Measurements from ENCODE around the gene STAM. TPM values are rescaled to one million over a fixed set of nuclear protein-coding genes. Genes with fewer than 3 reads are reported as not detected.

STAM gene
- total RNA-seq, 1 donor from 2014 or later: 43.4 TPM

- no peak overlapping the region for H3K4me3 Mint-ChIP-seq (ENCODE audit: unreplicated experiment)
Measured at GRCh38 chr10:17749890-17750289, 105.9 kb downstream of the STAM start.

GRCh38 chr10:17751781-17752445 lies 108.0 kb downstream of the STAM start, which contains the start of gene TMEM236:
TSS of gene TMEM236 (plus strand) at chr10:17752201. CDS start at chr10:17752296, 95 bp downstream.
- FAIRE-seq: no peak
- TF ChIP-seq CTCF (IDR thresholded peaks at IDR 0.05; ENCODE audit: insufficient read depth, low read depth, low read length): no peak
- no peak for TF ChIP-seq EZH2 (IDR thresholded peaks at IDR 0.05; ENCODE audit: insufficient read depth, low read length)
- H3K27me3 Mint-ChIP-seq (ENCODE audit: low read depth, unreplicated experiment): no peaks in the 10 kb centered on the region

More at GRCh38 chr10:17749890-17750289, 105.9 kb downstream of the STAM start:
- H3K79me2 ChIP-seq (ENCODE audit: insufficient read depth, low read length): no peaks in the 10 kb centered on the region
- no peak overlapping the region for H3K4me2 ChIP-seq (ENCODE audit: low read length)
- TF ChIP-seq CTCF (IDR thresholded peaks at IDR 0.05; ENCODE audit: insufficient read depth, low read depth, low read length): no peak
- TF ChIP-seq EZH2 (IDR thresholded peaks at IDR 0.05; ENCODE audit: insufficient read depth, low read length): no peak
- H3K36me3 Mint-ChIP-seq (ENCODE audit: low read depth, unreplicated experiment): no peaks in the 10 kb centered on the region
- no peaks in the 10 kb centered on the region for H3K9me3 ChIP-seq (ENCODE audit: insufficient read depth, low read depth, low read length)
- no peak overlapping the region for H3K27ac ChIP-seq (ENCODE audit: low read depth, low read length)
- no peak for FAIRE-seq
- no peak overlapping the region for H3K4me3 ChIP-seq (ENCODE audit: insufficient read depth, low read depth, low read length)
- no peaks in the 10 kb centered on the region for H3K27me3 Mint-ChIP-seq (ENCODE audit: low read depth, unreplicated experiment)
- H3K4me1 ChIP-seq (ENCODE audit: insufficient read depth, low read length): no peaks in the 10 kb centered on the region
- no peaks in the 10 kb centered on the region for H4K20me1 ChIP-seq (ENCODE audit: insufficient read depth, low read length)
- peaks cover 2% of the 10 kb centered on the region for H3K4me1 Mint-ChIP-seq (ENCODE audit: low read depth, unreplicated experiment)
- H3K9ac ChIP-seq (ENCODE audit: low read length): no peak overlapping the region
- no peaks in the 10 kb centered on the region for H3K9me3 Mint-ChIP-seq (ENCODE audit: unreplicated experiment)
- H3K27ac Mint-ChIP-seq (ENCODE audit: unreplicated experiment): no peak overlapping the region
- no peak overlapping the region for H2AFZ ChIP-seq (ENCODE audit: low read depth, low read length)
- no peaks in the 10 kb centered on the region for H3K36me3 ChIP-seq (ENCODE audit: insufficient read depth, low read length)
- H3K27me3 ChIP-seq (ENCODE audit: insufficient read depth, low read length): no peaks in the 10 kb centered on the region
- DNase-seq (ENCODE audit: low read depth): no peak

GRCh38 chr10:17756557-17757217 lies 112.7 kb downstream of the STAM start:
- no peaks in the 10 kb centered on the region for H3K27me3 ChIP-seq (ENCODE audit: insufficient read depth, low read length)
- no peak for DNase-seq (ENCODE audit: low read depth)
- no peaks in the 10 kb centered on the region for H3K79me2 ChIP-seq (ENCODE audit: insufficient read depth, low read length)
- no peaks in the 10 kb centered on the region for H3K36me3 ChIP-seq (ENCODE audit: insufficient read depth, low read length)
- H3K27ac Mint-ChIP-seq (ENCODE audit: unreplicated experiment): no peak overlapping the region
- no peaks in the 10 kb centered on the region for H3K27me3 Mint-ChIP-seq (ENCODE audit: low read depth, unreplicated experiment)
- TF ChIP-seq EZH2 (IDR thresholded peaks at IDR 0.05; ENCODE audit: insufficient read depth, low read length) (no peak), CTCF (IDR thresholded peaks at IDR 0.05; ENCODE audit: insufficient read depth, low read depth, low read length) (no peak)
- peak; percentile 23 for FAIRE-seq
- H3K27ac ChIP-seq (ENCODE audit: low read depth, low read length): no peak overlapping the region
- H3K4me1 Mint-ChIP-seq (ENCODE audit: low read depth, unreplicated experiment): no peaks in the 10 kb centered on the region
- H3K9me3 Mint-ChIP-seq (ENCODE audit: unreplicated experiment): peaks cover 3% of the 10 kb centered on the region
- no peak overlapping the region for H3K4me2 ChIP-seq (ENCODE audit: low read length)
- no peaks in the 10 kb centered on the region for H3K4me1 ChIP-seq (ENCODE audit: insufficient read depth, low read length)
- H4K20me1 ChIP-seq (ENCODE audit: insufficient read depth, low read length): no peaks in the 10 kb centered on the region
- H3K36me3 Mint-ChIP-seq (ENCODE audit: low read depth, unreplicated experiment): peaks cover 1% of the 10 kb centered on the region
- H3K4me3 Mint-ChIP-seq (ENCODE audit: unreplicated experiment): no peak overlapping the region
- no peak overlapping the region for H3K4me3 ChIP-seq (ENCODE audit: insufficient read depth, low read depth, low read length)
- no peak overlapping the region for H3K9ac ChIP-seq (ENCODE audit: low read length)
- H3K9me3 ChIP-seq (ENCODE audit: insufficient read depth, low read depth, low read length): no peaks in the 10 kb centered on the region
- H2AFZ ChIP-seq (ENCODE audit: low read depth, low read length): no peak overlapping the region

More at GRCh38 chr10:17751781-17752445, 108.0 kb downstream of the STAM start, which contains the start of gene TMEM236:
- H4K20me1 ChIP-seq (ENCODE audit: insufficient read depth, low read length): no peaks in the 10 kb centered on the region
- no peaks in the 10 kb centered on the region for H3K36me3 Mint-ChIP-seq (ENCODE audit: low read depth, unreplicated experiment)
- no peaks in the 10 kb centered on the region for H3K9me3 Mint-ChIP-seq (ENCODE audit: unreplicated experiment)
- no peaks in the 10 kb centered on the region for H3K27me3 ChIP-seq (ENCODE audit: insufficient read depth, low read length)
- no peaks in the 10 kb centered on the region for H3K4me1 Mint-ChIP-seq (ENCODE audit: low read depth, unreplicated experiment)
- no peak within 1 kb of the TSS for H3K9ac ChIP-seq (ENCODE audit: low read length)
- no peaks in the 10 kb centered on the region for H3K36me3 ChIP-seq (ENCODE audit: insufficient read depth, low read length)
- no peak within 1 kb of the TSS for H3K4me2 ChIP-seq (ENCODE audit: low read length)
- DNase-seq (ENCODE audit: low read depth): no peak
- H3K4me1 ChIP-seq (ENCODE audit: insufficient read depth, low read length): no peaks in the 10 kb centered on the region
- no peaks in the 10 kb centered on the region for H3K79me2 ChIP-seq (ENCODE audit: insufficient read depth, low read length)
- no peak within 1 kb of the TSS for H3K4me3 ChIP-seq (ENCODE audit: insufficient read depth, low read depth, low read length)
- no peak within 1 kb of the TSS for H3K27ac Mint-ChIP-seq (ENCODE audit: unreplicated experiment)
- no peaks in the 10 kb centered on the region for H3K9me3 ChIP-seq (ENCODE audit: insufficient read depth, low read depth, low read length)
- no peak within 1 kb of the TSS for H3K4me3 Mint-ChIP-seq (ENCODE audit: unreplicated experiment)
- no peak within 1 kb of the TSS for H2AFZ ChIP-seq (ENCODE audit: low read depth, low read length)
- no peak within 1 kb of the TSS for H3K27ac ChIP-seq (ENCODE audit: low read depth, low read length)
